ENCODE results near the gene GLRX. TPM values are rescaled to one million over a fixed set of nuclear protein-coding genes. Genes with fewer than 3 reads are reported as not detected.

The GLRX gene
- total and polyA plus RNA-seq, 2 of the 13 experiments (the other 11 are each of a cell fraction or from before 2014, with no cell fraction given): 63.8 to 499 TPM

DNA sequence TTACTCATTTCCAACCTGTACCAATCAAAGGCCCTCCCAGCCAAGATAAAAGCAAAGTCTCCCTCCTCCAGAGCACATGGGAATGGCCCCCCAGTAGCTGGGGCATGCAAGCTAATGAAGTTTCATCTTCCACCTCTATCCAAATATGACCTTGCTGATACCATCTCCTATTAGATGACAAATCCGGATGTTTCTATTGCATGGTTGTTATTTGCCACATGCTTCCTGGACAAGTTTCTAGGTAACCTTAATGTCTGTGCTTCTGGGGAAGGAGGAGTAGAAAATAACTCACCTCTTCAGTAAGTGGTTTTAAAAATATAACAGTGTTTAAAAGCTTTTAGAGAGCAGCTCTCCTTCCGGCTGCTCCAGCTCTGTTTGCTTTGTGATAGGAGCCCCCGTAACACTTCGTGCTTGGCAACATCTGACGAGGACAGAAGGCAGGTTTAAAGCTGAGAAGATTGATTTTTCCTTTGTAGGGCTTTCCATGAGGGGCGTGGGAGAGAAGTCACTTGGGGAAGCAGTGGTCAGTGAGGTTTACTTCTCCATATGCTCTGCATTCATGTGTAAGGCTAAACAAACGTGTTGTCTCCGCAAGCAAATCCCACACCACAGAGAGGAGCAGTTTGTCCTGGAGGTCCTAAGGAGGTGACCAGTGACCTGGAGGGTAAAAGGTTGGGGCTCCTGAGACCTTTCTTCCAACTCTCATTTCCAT, 40.3 kb upstream of the GLRX start (continued):
- TF ChIP-seq, protein P1, sequence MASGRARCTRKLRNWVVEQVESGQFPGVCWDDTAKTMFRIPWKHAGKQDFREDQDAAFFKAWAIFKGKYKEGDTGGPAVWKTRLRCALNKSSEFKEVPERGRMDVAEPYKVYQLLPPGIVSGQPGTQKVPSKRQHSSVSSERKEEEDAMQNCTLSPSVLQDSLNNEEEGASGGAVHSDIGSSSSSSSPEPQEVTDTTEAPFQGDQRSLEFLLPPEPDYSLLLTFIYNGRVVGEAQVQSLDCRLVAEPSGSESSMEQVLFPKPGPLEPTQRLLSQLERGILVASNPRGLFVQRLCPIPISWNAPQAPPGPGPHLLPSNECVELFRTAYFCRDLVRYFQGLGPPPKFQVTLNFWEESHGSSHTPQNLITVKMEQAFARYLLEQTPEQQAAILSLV (CRISPR knock-in tag; IDR thresholded peaks at IDR 0.05; ENCODE audit: borderline replicate concordance): no peak
- peak; percentile 86 for TF ChIP-seq ONECUT2 (CRISPR knock-in tag; IDR thresholded peaks at IDR 0.05)
- TF ChIP-seq ZNF878 (CRISPR knock-in tag; IDR thresholded peaks at IDR 0.05): 0 out of 2 replicates have a peak, but pooled peaks have one; percentile 45
- no peak for TF ChIP-seq ZNF329 (CRISPR knock-in tag; IDR thresholded peaks at IDR 0.05; ENCODE audit: low read depth)
- TF ChIP-seq GPN1 (CRISPR knock-in tag; IDR thresholded peaks at IDR 0.05; ENCODE audit: borderline replicate concordance): no peak
- peak; percentile 12; the same call in 1 of the 3 replicates for TF ChIP-seq MXI1 (IDR thresholded peaks at IDR 0.05; ENCODE audit: borderline replicate concordance, low read depth, low read length)
- peak; percentile 32; the same call in 1 of the 2 replicates for TF ChIP-seq GATAD1 (CRISPR knock-in tag; IDR thresholded peaks at IDR 0.05)
- no peak for TF ChIP-seq ZNF124 (CRISPR knock-in tag; IDR thresholded peaks at IDR 0.05)
- no peak for TF ChIP-seq MATR3 (CRISPR knock-in tag; IDR thresholded peaks at IDR 0.05)
- no peak; the same call in 1 of the 2 replicates for TF ChIP-seq JUNB (CRISPR knock-in tag; IDR thresholded peaks at IDR 0.05; ENCODE audit: borderline replicate concordance)
- peak; percentile 65; the same call in 1 of the 2 replicates for TF ChIP-seq ZSCAN9 (CRISPR knock-in tag; IDR thresholded peaks at IDR 0.05; ENCODE audit: borderline replicate concordance)
- TF ChIP-seq, protein P2, sequence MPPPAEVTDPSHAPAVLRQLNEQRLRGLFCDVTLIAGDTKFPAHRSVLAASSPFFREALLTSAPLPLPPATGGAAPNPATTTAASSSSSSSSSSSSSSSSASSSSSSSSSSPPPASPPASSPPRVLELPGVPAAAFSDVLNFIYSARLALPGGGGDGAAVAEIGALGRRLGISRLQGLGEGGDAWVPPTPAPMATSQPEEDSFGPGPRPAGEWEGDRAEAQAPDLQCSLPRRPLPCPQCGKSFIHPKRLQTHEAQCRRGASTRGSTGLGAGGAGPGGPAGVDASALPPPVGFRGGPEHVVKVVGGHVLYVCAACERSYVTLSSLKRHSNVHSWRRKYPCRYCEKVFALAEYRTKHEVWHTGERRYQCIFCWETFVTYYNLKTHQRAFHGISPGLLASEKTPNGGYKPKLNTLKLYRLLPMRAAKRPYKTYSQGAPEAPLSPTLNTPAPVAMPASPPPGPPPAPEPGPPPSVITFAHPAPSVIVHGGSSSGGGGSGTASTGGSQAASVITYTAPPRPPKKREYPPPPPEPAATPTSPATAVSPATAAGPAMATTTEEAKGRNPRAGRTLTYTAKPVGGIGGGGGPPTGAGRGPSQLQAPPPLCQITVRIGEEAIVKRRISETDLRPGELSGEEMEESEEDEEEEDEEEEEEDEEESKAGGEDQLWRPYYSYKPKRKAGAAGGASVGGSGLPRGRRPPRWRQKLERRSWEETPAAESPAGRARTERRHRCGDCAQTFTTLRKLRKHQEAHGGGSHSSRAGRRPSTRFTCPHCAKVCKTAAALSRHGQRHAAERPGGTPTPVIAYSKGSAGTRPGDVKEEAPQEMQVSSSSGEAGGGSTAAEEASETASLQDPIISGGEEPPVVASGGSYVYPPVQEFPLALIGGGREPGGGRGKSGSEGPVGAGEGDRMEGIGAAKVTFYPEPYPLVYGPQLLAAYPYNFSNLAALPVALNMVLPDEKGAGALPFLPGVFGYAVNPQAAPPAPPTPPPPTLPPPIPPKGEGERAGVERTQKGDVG (CRISPR knock-in tag; IDR thresholded peaks at IDR 0.05; ENCODE audit: borderline replicate concordance): no peak
- TF ChIP-seq, protein P3, sequence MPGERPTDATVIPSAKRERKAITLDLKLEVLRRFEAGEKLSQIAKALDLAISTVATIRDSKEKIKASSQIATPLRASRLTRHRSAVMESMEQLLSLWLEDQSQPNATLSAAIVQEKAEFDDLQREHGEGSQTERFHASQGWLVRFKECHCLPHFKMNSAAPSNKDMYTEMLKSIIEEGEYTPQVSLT (CRISPR knock-in tag; IDR thresholded peaks at IDR 0.05; ENCODE audit: borderline replicate concordance, low read depth): no peak
- TF ChIP-seq, protein P4, sequence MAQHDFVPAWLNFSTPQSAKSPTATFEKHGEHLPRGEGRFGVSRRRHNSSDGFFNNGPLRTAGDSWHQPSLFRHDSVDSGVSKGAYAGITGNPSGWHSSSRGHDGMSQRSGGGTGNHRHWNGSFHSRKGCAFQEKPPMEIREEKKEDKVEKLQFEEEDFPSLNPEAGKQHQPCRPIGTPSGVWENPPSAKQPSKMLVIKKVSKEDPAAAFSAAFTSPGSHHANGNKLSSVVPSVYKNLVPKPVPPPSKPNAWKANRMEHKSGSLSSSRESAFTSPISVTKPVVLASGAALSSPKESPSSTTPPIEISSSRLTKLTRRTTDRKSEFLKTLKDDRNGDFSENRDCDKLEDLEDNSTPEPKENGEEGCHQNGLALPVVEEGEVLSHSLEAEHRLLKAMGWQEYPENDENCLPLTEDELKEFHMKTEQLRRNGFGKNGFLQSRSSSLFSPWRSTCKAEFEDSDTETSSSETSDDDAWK (CRISPR knock-in tag; IDR thresholded peaks at IDR 0.05): no peak
- no peak for TF ChIP-seq ZIK1 (CRISPR knock-in tag; IDR thresholded peaks at IDR 0.05; ENCODE audit: borderline replicate concordance, low read depth)
- no peak for TF ChIP-seq SMC3 (IDR thresholded peaks at IDR 0.05; ENCODE audit: low read length)
- no peak for TF ChIP-seq ZNF143 (CRISPR knock-in tag; IDR thresholded peaks at IDR 0.05)
- TF ChIP-seq SP4 (CRISPR knock-in tag; IDR thresholded peaks at IDR 0.05): no peak
- no peak for TF ChIP-seq ZNF343 (CRISPR knock-in tag; IDR thresholded peaks at IDR 0.05)
- peak; percentile 86; the same call in 1 of the 2 replicates for TF ChIP-seq GATA4 (IDR thresholded peaks at IDR 0.05; ENCODE audit: borderline replicate concordance, low read depth)
- TF ChIP-seq, protein P5, sequence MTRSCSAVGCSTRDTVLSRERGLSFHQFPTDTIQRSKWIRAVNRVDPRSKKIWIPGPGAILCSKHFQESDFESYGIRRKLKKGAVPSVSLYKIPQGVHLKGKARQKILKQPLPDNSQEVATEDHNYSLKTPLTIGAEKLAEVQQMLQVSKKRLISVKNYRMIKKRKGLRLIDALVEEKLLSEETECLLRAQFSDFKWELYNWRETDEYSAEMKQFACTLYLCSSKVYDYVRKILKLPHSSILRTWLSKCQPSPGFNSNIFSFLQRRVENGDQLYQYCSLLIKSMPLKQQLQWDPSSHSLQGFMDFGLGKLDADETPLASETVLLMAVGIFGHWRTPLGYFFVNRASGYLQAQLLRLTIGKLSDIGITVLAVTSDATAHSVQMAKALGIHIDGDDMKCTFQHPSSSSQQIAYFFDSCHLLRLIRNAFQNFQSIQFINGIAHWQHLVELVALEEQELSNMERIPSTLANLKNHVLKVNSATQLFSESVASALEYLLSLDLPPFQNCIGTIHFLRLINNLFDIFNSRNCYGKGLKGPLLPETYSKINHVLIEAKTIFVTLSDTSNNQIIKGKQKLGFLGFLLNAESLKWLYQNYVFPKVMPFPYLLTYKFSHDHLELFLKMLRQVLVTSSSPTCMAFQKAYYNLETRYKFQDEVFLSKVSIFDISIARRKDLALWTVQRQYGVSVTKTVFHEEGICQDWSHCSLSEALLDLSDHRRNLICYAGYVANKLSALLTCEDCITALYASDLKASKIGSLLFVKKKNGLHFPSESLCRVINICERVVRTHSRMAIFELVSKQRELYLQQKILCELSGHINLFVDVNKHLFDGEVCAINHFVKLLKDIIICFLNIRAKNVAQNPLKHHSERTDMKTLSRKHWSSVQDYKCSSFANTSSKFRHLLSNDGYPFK (CRISPR knock-in tag; IDR thresholded peaks at IDR 0.05; ENCODE audit: borderline replicate concordance): no peak

All from HepG2 (cell line).